ENCODE results near the gene AICDA.
"Not testable (repeated sequence)": the region's sequence is repeated elsewhere in the genome, so short reads cannot be mapped to it uniquely, and the experiment has no call there.

AICDA gene

DNA sequence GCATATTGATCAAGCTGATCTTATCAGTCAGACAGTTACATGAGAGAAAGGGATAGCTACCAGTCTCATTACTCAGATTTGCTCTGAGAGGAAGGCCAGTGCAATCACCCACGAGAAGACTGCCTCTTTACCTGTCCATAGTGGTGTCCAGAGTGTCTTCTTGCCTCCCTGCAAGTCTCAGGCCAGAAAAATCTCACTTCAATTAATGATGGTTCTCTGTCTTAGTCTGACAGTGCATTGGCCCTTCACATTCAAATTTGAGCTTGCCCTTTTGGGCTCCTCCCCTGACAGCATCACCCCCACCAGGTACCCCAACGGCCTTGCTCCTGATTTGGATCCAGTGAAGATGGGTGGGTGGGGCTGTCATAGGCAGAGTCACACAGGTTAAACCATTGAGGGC lies at the start of gene AICDA:
TSS of gene AICDA (minus strand) at position 231 of the 400 bp plus-strand sequence. CDS start at position 139, 92 bp downstream.
- no peak for DNase-seq (ENCODE audit: low read depth in 2 of 2)

DNA sequence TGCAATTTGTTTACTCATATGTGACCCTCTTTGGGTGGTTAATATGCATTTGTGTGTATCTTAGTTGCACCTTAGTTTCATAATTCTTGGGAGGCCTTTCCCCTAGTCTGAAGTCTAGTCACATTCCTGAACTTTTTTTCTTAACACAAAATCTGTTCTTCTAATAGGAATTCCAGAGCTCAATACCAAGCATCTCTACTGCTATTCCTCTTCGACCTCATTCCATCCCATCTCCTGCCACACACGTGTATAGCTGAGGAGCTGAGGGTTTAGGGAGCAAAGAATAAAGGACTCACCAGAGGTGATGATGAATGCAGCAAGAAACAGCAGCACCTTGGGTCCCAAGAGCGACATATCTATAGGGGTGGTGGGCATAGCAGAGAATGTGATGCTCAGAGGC lies 49.1 kb upstream of the AICDA start:
- no peak for DNase-seq (ENCODE audit: low read depth in 2 of 2)

DNA sequence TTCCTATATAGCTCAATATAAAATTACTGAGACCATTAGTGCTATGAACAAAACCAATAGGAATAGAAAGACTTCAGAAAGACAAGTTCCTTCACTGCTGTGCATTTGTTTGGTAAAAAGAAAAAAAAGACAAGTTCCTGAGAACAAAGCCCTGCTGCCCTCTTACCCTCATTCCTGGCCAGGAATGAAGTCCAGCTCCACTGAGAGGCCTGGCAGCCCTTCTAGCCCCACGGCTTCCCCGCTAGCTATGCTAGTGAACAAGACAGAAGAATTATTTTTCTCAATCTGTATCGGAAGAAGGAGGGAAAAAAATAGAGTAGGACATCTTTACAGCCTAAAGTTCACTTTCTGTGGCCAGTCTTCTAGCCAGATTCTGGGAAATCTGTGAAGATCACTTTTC lies 48.4 kb upstream of the AICDA start:
- DNase-seq (ENCODE audit: low read depth in 2 of 2): no peak

DNA sequence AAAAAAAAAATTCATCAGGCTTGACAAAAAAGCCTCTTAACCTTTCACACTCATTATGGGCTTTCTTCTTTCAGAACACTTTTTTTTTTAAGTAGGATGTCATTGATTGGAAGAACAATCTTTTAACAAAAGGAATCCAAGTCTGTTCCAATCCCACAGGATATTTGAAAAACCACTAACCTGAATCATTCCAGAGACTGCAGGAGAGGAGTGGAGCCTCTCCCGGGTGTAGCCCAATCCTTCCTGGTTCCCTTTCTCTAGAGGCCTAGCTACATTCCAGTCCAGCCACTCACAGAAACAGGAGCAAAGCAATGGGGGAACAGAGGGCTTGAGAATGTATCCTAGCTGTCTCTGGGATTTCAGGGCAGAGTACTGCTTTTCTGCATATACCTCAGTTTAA lies 45.7 kb upstream of the AICDA start:
- DNase-seq (ENCODE audit: low read depth in 2 of 2): no peak

DNA sequence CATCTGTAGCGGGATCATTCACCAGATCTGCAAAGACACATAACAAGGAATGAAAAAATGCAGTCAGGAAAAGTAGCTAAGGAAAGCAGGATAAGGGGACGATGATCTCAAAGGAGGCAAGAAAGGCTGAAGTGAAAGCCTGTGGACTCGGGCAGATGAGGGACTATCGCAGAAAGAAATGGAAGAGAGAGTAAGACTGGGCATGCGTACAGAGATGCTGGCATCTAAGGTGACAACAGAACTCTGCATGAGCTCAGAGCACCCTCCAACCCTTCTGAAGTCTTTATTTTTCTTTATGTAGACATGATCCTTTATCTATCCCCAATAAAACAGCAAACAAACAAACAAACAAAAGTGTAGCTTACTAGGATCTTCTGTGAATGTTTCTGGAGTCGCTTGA lies 42.8 kb upstream of the AICDA start:
- no peak for DNase-seq (ENCODE audit: low read depth in 2 of 2)

DNA sequence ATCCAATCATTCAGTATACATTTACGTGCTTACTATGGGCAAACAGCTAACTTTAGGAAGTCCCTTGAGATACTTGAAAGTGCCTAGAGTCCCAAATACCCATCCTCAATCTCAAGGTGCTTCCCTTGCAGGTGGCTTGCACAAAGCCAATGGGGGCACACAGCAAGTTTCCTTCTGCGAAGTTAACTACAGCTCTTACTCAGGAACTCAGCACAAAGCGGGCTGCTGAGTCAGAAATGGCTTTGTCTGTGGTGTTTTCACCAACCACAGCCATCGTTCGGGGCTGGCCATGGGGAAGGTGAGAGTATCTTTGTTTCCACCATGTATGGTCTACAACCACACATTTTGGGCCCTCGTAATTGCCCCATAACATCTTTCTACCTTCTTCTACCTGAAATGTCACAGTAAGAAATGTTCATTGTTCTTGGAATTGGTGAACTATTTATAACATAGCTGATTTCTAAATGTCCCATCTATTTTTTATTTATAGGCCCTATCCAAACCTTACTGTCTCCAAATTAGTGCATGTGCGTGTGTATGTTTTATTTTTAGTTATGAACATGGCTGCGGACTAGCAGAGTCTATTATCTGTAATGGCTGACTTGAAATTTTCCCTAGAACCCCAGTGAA lies 36.0 kb upstream of the AICDA start:
- peak in 1 of 2 donors; percentile 17 for DNase-seq (ENCODE audit: low read depth in 2 of 2)

DNA sequence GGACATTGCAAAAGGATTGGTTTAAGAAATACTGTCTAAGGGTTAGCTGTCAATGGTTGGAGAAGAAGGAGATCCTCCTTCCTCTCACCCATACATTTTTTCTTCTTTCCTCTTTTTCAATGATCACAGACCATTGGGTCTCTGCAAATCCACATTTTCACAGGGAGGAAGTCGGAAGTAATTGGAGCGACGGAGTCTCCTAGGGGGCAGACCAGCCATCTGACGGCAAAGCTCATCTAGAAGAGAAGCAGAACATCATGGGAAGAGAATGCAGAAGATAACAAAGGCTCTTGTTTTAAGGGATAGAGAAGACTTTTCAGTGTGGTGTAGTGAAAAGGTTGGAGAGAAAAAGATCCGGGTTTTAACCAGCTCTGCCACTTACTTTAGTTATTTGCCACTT lies 35.3 kb upstream of the AICDA start:
- DNase-seq (ENCODE audit: low read depth in 2 of 2): no peak

DNA sequence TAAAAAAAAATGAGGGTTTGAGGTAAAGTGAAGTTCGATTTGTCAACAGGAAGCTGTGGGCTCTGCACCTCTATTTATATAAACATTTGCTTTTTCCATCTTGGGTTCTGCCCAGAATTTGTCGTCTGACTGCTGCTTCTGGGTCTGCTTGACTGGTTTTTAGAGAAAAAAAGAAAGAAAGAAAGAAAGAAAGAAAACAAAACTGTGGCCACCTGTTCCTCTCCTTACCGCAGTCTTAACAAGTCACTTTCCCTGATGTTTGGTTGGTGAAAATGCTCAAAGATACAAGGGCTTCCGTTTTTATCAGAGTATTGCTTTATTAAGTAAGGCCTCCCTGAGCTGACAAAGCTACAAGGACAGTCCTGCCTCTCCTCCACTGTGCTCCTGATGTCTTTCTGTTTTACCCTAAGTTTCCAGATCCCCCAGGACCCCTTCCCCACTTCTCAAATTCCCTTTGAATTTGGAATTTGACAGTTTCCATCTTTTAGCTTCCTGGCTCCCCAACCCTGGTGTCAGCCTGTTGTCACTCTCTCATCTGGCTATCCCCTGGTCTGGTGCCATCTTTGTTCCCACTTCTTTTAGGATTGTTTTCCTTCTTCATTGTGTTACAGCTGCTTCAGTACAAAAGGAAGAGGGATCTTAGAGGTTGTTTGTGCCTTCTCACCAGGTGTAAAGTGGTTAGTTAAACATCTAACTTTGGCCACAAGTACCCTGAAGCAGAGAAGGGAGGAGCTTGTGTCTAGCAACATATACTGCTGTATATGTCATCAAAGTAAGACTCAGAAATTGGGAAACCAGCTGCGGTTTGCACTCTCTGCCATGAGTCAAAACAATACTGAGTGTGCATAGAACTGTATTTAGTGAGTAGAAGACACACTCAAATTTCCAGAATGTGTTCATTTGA lies 31.9 kb upstream of the AICDA start:
- DNase-seq (ENCODE audit: low read depth in 2 of 2): no peak

DNA sequence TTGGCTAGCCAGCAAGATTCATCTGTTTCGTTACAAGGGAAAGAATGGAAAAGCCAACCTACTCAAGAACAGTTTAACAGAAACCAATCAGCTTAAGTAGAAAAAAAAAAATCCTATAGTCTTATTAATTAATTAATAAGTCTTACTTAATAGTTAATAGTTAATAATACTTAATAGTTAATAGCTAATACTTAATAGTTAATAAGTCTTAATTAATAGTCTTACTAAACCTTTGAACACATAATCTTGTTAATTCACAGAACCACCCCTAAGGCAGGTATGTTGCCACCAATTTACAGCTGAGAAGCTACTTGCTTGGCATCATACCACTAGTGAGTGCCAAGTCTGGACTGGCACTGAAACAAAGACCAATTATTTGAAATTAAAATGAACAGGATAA lies 30.1 kb upstream of the AICDA start:
- DNase-seq (ENCODE audit: low read depth in 2 of 2): no peak

DNA sequence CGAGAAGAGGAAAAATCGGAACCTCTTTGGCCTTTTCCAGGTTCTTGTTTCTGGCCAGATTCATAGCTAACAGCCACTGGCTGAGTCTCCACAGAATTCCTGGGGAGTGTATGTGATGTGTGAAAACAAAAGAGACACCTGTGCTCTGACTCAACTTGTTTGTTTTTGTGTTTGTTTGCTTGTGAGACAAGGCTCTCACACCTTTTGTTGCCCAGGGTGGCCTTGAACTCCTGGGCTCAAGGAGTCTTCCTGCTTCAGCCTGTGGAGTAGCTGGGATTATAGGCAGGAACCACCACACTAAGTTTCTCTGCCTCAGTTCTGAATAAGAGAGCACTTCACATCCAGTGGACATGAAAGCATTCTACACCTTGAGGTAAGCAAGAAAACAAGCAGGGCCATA lies 27.3 kb upstream of the AICDA start:
- DNase-seq (ENCODE audit: low read depth in 2 of 2): no peak

DNA sequence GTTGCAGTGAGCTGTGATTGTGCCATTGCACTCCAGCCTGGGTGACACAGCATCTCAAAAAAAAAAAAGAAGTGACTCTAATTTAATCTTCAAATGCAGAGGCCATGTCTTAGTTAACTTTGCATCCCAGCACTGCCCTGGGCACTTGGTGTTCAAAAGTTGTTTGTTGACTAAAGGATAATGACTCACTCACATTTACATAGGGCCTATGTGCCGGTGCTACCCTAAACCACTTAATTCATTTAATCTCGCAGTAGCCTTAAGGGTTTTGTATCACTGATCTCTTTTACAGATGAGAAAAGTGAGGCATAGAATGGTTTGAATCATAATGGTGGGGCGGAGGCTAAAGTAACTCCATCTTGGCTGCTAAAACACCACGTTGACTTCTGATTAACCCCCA lies 26.3 kb upstream of the AICDA start:
- DNase-seq (ENCODE audit: low read depth in 2 of 2): no peak

DNA sequence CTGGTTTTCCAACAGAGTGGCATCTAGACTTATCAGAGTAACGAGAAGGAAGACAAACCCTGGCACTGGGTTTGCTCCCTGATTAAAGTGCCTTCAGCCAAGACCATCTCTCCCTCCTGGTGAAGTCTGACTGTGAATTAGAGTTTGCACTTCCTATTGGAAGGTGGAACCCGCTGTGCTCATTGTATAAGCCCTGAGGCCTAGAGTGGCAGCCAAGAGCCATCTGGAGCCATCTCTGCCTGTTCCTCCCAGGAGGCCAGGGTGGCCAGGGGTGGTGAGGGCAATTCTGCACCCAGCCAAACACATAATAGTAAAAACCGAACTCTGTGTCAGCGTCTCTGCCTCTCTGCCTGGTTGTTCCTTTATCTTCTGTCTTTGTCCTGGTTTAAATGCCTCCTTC lies 25.0 kb upstream of the AICDA start:
- DNase-seq (ENCODE audit: low read depth in 2 of 2): no peak

DNA sequence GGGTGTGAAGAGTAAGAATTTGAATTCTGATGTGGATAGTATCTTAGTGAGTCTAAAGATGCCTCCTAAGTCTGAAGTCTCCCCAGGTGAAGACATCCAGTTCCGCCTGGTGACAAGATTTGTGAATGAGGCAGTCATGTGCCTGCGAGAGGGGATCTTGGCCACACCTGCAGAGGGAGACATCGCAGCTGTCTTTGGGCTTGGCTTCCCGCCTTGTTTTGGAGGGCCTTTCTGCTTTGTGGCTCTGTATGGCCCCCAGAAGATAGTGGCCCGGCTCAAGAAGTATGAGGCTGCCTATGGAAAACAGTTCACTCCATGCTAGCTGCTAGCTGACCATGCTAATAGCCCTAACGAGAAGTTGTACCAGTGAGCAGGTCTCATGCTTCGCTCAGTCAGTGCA lies 24.6 kb upstream of the AICDA start:
- no peak for DNase-seq (ENCODE audit: low read depth in 2 of 2)

DNA sequence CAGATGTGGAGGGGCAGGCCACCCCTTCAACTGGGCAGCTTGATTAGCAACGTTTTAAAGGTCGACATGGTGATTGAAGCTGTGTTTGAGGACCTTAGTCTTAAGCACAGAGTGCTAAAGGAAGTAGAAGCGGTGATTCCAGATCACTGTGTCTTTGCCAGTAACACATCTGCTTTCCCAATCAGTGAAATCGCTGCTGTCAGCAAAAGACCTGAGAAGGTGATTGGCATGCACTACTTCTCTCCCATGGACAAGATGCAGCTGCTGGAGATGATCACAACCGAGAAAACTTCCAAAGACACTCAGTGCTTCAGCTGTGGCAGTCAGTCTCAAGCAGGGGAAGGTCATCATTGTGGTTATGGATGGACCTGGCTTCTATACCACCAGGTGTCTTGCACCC lies 23.9 kb upstream of the AICDA start:
- no peak for DNase-seq (ENCODE audit: low read depth in 2 of 2)

DNA sequence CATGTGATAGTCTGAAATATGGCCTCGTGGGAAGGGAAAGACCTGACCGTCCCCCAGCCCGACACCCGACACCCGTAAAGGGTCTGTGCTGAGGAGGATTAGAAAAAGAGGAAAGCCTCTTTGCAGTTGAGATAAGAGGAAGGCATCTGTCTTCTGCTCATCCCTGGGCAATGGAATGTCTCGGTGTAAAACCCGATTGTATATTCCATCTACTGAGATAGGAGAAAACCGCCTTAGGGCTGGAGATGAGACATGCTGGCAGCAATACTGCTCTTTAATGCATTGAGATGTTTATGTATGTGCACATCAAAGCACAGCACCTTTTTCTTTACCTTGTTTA lies 23.3 kb upstream of the AICDA start:
- not testable (repeated sequence) for DNase-seq (ENCODE audit: low read depth in 2 of 2)

DNA sequence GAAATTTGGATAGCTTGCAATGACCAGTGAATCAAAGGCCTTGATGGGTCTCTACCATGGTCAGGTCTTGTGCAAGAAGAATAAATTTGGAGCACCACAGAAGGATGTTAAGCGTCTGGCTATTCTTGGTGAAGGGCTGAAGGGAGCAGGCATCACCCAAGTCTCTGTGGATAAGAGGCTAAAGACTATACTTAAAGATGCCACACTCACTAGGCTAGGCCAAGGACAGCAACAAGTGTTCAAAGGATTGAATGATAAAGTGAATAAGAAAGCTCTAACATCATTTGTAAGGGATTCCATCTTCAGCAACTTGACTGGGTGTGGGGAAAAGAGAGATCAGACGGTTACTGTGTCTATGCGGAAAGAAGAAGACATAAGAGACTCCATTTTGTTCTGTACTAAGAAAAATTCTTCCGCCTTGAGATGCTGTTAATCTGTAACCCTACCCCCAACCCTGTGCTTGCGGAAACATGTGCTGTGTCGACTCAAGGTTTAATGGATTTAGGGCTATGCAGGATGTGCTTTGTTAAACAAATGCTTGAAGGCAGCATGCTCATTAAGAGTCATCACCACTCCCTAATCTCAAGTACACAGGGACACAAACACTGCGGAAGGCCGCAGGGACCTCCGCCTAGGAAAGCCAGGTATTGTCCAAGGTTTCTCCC lies 22.8 kb upstream of the AICDA start:
- DNase-seq (ENCODE audit: low read depth in 2 of 2): not testable (repeated sequence)

DNA sequence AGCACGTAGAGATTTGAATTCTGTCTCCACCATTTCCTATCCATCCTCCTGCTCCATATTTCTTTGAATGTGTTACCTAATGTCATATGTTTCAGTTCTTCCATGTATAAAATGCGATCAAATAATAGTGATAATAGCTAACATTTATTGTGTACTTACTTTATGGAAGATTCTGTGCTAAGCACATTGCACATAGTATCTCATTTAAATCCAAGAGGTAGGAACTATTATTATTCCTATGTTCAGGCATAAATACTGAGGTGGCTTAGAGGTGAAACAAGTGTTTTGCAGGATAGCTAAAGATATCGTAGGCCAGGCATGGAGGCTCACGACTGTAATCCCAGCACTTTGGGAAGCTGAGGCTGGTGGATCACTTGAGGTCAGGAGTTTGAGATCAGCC lies 17.5 kb upstream of the AICDA start:
- DNase-seq (ENCODE audit: low read depth in 2 of 2): no peak

DNA sequence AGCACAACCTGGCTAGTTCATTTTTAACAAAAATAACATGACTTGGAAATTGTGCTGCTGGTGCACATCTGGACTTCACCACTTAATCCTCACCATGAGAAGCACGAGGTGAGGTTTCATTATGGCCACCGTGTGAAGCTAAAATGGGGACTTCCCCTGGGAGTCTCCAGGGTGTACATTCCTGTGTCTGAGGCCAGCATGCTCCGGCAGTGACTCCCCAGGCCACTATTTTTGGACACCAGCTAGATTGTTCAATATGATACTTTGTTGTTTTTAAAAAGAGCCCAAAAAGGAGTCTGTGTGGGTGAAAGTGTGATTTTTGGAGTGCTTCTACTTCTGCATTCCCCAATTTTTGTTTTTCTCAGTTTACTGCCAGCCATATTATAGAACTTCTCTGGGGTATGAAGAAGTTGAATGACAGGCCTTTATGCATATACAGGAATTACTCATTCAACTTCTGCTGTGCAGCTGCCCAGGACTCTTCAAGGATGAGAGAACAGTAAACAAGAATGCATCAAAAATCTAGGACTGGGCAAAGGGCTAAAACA lies 16.9 kb upstream of the AICDA start:
- DNase-seq (ENCODE audit: low read depth in 2 of 2): no peak

DNA sequence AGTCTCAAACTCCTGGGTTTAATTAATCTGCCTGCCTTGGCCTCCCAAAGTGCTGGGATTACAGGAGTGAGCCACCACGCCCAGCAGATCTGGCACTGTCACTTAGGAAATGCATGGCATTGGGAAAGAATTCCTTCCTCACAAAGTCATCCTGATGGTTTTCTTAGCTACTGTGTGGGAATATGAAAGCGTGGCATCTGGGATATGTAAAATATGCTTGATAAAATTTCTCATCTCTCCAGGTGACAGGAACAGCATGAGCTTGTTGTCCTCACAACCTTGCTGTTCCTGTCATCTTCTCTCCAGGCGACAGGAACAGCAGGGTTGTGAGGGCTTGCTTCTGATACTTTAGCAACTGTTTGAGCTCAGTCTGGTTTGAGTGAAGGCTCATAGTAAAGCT lies 16.1 kb upstream of the AICDA start:
- no peak for DNase-seq (ENCODE audit: low read depth in 2 of 2)

DNA sequence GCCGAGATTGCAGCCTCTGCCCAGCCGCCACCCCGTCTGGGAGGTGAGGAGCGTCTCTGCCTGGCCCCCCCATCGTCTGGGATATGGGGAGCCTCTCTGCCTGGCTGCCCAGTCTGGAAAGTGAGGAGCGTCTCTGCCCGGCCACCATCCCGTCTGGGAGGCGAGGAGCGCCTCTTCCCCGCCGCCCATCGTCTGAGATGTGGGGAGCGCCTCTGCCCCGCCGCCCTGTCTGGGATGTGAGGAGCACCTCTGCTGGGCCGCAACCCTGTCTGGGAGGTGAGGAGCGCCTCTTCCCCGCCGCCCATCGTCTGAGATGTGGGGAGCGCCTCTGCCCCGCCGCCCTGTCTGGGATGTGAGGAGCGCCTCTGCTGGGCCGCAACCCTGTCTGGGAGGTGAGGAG lies 12.1 kb upstream of the AICDA start:
- DNase-seq (ENCODE audit: low read depth in 2 of 2): not testable (repeated sequence)

DNA sequence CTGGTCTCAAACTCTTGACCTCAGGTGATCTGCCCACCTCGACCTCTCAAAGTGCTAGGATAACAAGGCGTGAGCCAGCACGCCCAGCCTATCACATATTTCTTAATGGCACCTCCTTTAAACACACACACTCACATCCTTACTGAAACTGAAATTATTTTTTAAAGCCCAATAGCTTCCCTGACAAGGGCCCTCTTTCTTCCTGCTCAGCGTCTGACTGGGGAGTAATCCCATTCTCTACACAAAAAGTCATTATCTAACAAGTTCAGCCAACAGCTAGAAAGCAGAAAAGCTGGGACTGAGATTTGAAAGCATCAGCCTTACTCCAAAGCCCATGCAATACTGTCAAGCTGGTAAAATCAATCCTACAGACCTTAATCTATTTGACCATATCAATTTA lies 10.0 kb upstream of the AICDA start:
- DNase-seq (ENCODE audit: low read depth in 2 of 2): no peak

DNA sequence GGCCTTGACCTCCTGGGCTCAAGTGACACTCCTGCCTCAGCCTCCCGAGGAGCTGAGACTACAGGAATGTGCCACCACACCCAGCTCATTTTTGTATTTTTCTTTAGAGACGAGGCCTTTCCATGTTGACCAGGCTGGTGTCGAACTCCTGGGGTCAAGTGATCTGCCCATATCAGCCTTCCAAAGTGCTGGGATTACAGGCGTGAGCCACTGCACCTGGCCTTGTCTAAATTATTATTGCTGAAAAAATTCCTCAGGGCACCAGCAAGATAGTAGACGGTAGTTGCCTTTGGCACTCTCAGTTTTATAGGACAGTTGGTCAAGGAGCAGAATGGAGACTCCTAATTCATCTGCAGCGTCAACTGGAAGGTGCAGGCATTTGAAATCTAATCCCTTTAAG lies 2.5 kb upstream of the AICDA start:
- no peak for DNase-seq (ENCODE audit: low read depth in 2 of 2)

DNA sequence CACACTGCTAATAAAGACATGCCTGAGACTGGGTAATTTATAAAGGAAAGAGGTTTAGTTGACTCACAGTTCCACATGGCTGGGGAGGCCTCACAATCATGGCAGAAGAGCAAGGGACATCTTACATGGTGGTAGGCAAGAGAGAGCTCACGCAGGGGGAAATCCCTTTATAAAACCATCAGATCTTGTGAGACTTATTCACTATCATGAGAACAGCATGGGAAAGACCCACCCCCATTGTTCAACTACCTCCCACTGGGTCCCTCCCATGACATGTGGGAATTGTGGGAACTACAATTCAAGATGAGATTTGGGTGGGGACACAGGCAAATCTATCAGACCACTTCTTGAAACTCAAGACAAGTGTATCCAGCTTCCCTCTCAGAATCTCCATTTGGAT lies 1.2 kb upstream of the AICDA start:
- DNase-seq (ENCODE audit: low read depth in 2 of 2): not testable (repeated sequence)

Measured in stimulated activated CD8-positive, alpha-beta memory T cell treated with anti-CD3 and anti-CD28 coated beads, Interleukin-2, amount 100 ng/mL, for 1 hour (primary cell).